ENCODE data around the gene JADE3. TPM values are rescaled to one million over a fixed set of nuclear protein-coding genes. Genes with fewer than 3 reads are reported as not detected.

JADE3 gene
- total and polyA plus RNA-seq, 2 donors (not counting 1 experiment from before 2014, with no cell fraction given): 5.1 to 5.3 TPM

DNA sequence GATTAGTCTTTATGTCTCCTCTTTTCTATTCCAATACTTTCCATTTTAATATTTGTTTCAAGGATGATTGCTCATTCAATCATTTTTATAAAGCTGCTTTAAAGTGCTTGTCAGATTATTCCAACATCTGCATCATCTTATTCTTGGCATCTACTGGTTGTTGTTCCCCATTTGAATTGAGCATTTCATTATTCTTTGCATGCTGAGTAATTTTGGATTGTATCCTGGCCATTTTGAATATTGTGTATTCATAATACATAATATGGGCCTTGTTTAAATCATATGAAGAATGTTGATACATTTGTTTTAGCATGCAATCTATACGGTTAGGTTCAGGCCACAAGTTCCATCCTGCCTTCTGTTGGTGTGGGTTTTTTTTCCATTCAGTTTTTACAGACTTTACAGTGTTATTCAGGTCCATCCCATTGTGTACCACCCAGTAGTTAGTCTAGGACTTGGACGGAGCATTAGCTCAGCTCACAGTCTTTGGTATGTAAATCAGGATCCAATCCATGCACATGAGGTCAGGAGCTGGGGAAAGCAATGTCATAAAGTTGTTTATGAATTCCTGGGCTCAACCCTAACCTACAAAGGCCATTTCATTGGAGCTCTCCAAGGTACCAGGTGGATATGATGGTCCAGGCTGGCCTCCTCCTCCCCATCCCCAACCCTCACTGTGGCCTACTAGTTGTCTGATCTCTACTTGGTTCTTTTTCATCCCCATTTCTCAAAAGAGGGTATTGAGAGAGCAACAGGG, 186.3 kb downstream of the JADE3 start:
- no peaks in the 10 kb centered on the region for H3K27me3 ChIP-seq (ENCODE audit: control insufficient read depth, insufficient read depth, low read length)
- TF ChIP-seq, protein P1, sequence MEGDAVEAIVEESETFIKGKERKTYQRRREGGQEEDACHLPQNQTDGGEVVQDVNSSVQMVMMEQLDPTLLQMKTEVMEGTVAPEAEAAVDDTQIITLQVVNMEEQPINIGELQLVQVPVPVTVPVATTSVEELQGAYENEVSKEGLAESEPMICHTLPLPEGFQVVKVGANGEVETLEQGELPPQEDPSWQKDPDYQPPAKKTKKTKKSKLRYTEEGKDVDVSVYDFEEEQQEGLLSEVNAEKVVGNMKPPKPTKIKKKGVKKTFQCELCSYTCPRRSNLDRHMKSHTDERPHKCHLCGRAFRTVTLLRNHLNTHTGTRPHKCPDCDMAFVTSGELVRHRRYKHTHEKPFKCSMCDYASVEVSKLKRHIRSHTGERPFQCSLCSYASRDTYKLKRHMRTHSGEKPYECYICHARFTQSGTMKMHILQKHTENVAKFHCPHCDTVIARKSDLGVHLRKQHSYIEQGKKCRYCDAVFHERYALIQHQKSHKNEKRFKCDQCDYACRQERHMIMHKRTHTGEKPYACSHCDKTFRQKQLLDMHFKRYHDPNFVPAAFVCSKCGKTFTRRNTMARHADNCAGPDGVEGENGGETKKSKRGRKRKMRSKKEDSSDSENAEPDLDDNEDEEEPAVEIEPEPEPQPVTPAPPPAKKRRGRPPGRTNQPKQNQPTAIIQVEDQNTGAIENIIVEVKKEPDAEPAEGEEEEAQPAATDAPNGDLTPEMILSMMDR (conservative IDR thresholded peaks at IDR 0.05 in 1 of 2, IDR thresholded peaks at IDR 0.05 in 1 of 2; ENCODE audit: low read depth in 1 of 2, low read length in 2 of 2): no peak
- TF ChIP-seq EZH2 (IDR thresholded peaks at IDR 0.05; ENCODE audit: low read length, missing control alignments): no peak
- no peak overlapping the region for H3K27ac ChIP-seq (ENCODE audit: insufficient read depth, low read length)
- H2AFZ ChIP-seq (ENCODE audit: low read length): no peak overlapping the region
- H3K4me3 ChIP-seq (replicated peaks in 1 of 4; ENCODE audit: control extremely low read depth in 1 of 4, insufficient read depth in 1 of 4, low read depth in 3 of 4, low read length in 4 of 4): no peak overlapping the region
- no peak for DNase-seq (ENCODE audit: low read depth in 2 of 2)
- no peaks in the 10 kb centered on the region for H3K4me1 ChIP-seq (ENCODE audit: control insufficient read depth, extremely low read depth, insufficient read depth, low read length)
- H3K4me2 ChIP-seq (ENCODE audit: extremely low read depth, insufficient read depth, low read length): no peak overlapping the region
- H3K9ac ChIP-seq (ENCODE audit: insufficient read depth, low read length): no peak overlapping the region
- H3K36me3 ChIP-seq (ENCODE audit: control insufficient read depth, insufficient read depth, low read length): no peaks in the 10 kb centered on the region
- no peaks in the 10 kb centered on the region for H4K20me1 ChIP-seq (ENCODE audit: control insufficient read depth, extremely low read depth, insufficient read depth, low read length)
- no peaks in the 10 kb centered on the region for H3K79me2 ChIP-seq (ENCODE audit: control insufficient read depth, insufficient read depth, low read length)
- no peaks in the 10 kb centered on the region for H3K9me3 ChIP-seq (ENCODE audit: control insufficient read depth, insufficient read depth, low read depth, low read length)

DNA sequence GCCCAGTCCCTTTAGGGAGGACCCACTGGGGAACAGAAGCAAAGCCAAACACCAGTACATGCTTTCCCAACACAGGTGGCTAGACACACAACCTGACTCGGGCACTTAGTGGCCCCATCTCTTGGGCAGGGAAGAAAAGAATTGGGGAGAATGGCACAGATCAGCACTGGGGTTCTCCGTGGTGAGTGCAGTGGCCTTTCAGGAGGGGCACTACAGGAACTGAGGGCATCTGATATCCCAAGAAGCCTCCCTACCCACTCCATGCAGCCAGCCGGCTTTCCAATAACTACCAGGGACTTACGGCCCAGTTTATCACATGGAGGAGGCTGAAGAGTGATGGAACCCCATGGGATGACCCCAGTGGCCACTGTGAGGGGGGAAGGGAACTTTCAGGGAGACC, 189.0 kb downstream of the JADE3 start:
- no peak for DNase-seq (ENCODE audit: low read depth in 2 of 2)
- H3K4me2 ChIP-seq (ENCODE audit: extremely low read depth, insufficient read depth, low read length): no peak overlapping the region
- no peaks in the 10 kb centered on the region for H3K36me3 ChIP-seq (ENCODE audit: control insufficient read depth, insufficient read depth, low read length)
- no peaks in the 10 kb centered on the region for H3K27me3 ChIP-seq (ENCODE audit: control insufficient read depth, insufficient read depth, low read length)
- no peak overlapping the region for H2AFZ ChIP-seq (ENCODE audit: low read length)
- H3K4me1 ChIP-seq (ENCODE audit: control insufficient read depth, extremely low read depth, insufficient read depth, low read length): no peaks in the 10 kb centered on the region
- H3K27ac ChIP-seq (ENCODE audit: insufficient read depth, low read length): no peak overlapping the region
- no peaks in the 10 kb centered on the region for H4K20me1 ChIP-seq (ENCODE audit: control insufficient read depth, extremely low read depth, insufficient read depth, low read length)
- no peak for TF ChIP-seq EZH2 (IDR thresholded peaks at IDR 0.05; ENCODE audit: low read length, missing control alignments)
- TF ChIP-seq, protein P1 (conservative IDR thresholded peaks at IDR 0.05 in 1 of 2, IDR thresholded peaks at IDR 0.05 in 1 of 2; ENCODE audit: low read depth in 1 of 2, low read length in 2 of 2): no peak
- no peaks in the 10 kb centered on the region for H3K9me3 ChIP-seq (ENCODE audit: control insufficient read depth, insufficient read depth, low read depth, low read length)
- H3K79me2 ChIP-seq (ENCODE audit: control insufficient read depth, insufficient read depth, low read length): no peaks in the 10 kb centered on the region
- H3K4me3 ChIP-seq (replicated peaks in 1 of 4; ENCODE audit: control extremely low read depth in 1 of 4, insufficient read depth in 1 of 4, low read depth in 3 of 4, low read length in 4 of 4): no peak overlapping the region
- no peak overlapping the region for H3K9ac ChIP-seq (ENCODE audit: insufficient read depth, low read length)

Other genes with a start within 250 kb of the JADE3 start
- 22.6 and 47.7 TPM in 2 replicates for gene SLC9A7, start 153.3 kb upstream of the JADE3 start, total RNA-seq
- gene SLC9A7, start 153.3 kb upstream of the JADE3 start, polyA plus RNA-seq: 13.9 and 21.4 TPM in 2 replicates
- gene RP2, start 75.4 kb upstream of the JADE3 start, total RNA-seq: 14.1 and 20.6 TPM in 2 replicates
- 17.3 and 19.4 TPM in 2 replicates for gene RP2, start 75.4 kb upstream of the JADE3 start, polyA plus RNA-seq
- gene RGN, start 166.0 kb downstream of the JADE3 start, total RNA-seq: 15.4 and 23.8 TPM in 2 replicates
- 7.0 and 7.4 TPM in 2 replicates for gene RGN, start 166.0 kb downstream of the JADE3 start, polyA plus RNA-seq
- 55.0 and 72.7 TPM in 2 replicates for gene NDUFB11, start 232.3 kb downstream of the JADE3 start, total RNA-seq
- 38.9 and 44.0 TPM in 2 replicates for gene NDUFB11, start 232.3 kb downstream of the JADE3 start, polyA plus RNA-seq
- gene RBM10, start 232.8 kb downstream of the JADE3 start, total RNA-seq: 39.5 and 50.0 TPM in 2 replicates
- 14.9 and 21.2 TPM in 2 replicates for gene RBM10, start 232.8 kb downstream of the JADE3 start, polyA plus RNA-seq

Data from fibroblast of lung (primary cell).